Thyroid gland (tissue), 4 donors: ENCODE measurements around the gene MED17. TPM values are rescaled to one million over a fixed set of nuclear protein-coding genes. Genes with fewer than 3 reads are reported as not detected.

Experiments used
- DNase-seq, 2 donors: peaks; one replicate each; pipeline ENCODE4 v3.0.0-alpha.2; 2019
- H3K27ac ChIP-seq, 3 donors: fragments of 200-600 bp; sonication (generic); 1 replicate in 2 of 3; 2 replicates in 1 of 3; pipeline ENCODE4 v1.5.1; 2016 to 2019; ENCODE audit warnings: mild to moderate bottlenecking in 1 of 3, moderate library complexity in 1 of 3
- H3K27me3 ChIP-seq: fragments of 200-600 bp; sonication (generic); one replicate; pipeline ENCODE4 v1.5.1; 2019
- H3K36me3 ChIP-seq, 2 donors: fragments of 200-600 bp; sonication (generic); one replicate each; pipeline ENCODE4 v1.5.1; 2016 to 2019
- H3K4me1 ChIP-seq, 2 donors: fragments of 200-600 bp; sonication (generic); one replicate each; pipeline ENCODE4 v1.5.1; 2017 to 2019
- H3K4me3 ChIP-seq, 3 donors: fragments of 200-600 bp; sonication (generic); replicated peaks in 1 of 3; 1 replicate in 2 of 3; 2 replicates in 1 of 3; pipeline ENCODE4 v1.5.1; 2016; ENCODE audit warnings: mild to moderate bottlenecking in 1 of 3
- H3K9me3 ChIP-seq: fragments of 200-600 bp; sonication (generic); one replicate; pipeline ENCODE4 v1.5.1; 2017
- POLR2A ChIP-seq, 2 donors: fragments of 450-650 bp; IDR thresholded peaks; one replicate each; pipeline ENCODE4 v1.6.1; 2017; ENCODE audit warnings: antibody characterized with exemption in 2 of 2, mild to moderate bottlenecking in 2 of 2, moderate library complexity in 1 of 2
- WGBS, 2 donors: methylation state at CpG; one replicate each; pipeline ENCODE4 v1.1.5; 2017; 5-methylcytosine and 5-hydroxymethylcytosine counted together
- intact Hi-C: fragments of 100-400 bp; cut with DNase I; formaldehyde crosslinking; loops from one replicate; pipeline ENCODE4 v1.15.1; 2023
- total RNA-seq, 4 donors: library from RNA; depleted of rRNA; stranded (reverse); fragments of >200 nt; gene quantifications; one replicate each; pipeline ENCODE4 v1.2.3, GENCODE V29; 2016
- TF ChIP-seq, protein P1 (sequence below), 6 experiments: fragments of 200-600 bp in 3 of 6; fragments of 450-650 bp in 3 of 6; sonication (generic) in 3 of 6; IDR thresholded peaks; one replicate each; pipeline ENCODE4 v1.5.1; 2016 to 2019; ENCODE audit warnings: antibody characterized with exemption in 6 of 6, mild to moderate bottlenecking in 2 of 6, inconsistent platforms in 1 of 6, moderate library complexity in 1 of 6

The MED17 gene
- total RNA-seq, 4 donors from 2014 or later, result 34.6 to 56.3 (median 35.4) TPM

DNA sequence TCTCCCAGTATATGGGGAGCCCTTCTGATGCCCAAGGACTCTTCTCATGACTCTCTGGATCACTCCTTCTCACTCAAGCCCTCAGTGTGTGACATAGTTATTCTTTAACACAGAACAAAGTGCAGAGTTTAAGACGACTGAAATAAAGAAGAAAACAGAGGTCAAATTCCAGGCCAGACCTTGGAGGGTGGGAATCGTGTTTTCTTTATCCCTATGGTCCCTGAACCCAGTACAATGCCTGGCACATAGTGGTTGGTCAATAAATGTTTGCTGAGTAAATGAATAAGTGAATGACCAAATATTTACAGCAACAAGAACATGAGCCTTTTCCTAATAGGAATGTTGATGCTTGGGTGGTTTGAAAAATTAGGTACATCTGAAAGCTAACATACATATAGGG, 37.5 kb downstream of the MED17 start:
- DNase-seq, result no peak
- Histone ChIP-seq H3K4me3 (no peak overlapping the region), H3K36me3 (no peaks in the 10 kb centered on the region), H3K27me3 (no peaks in the 10 kb centered on the region), H3K4me1 (no peaks in the 10 kb centered on the region), H3K9me3 (no peaks in the 10 kb centered on the region), H3K27ac (no peak overlapping the region)
- TF ChIP-seq POLR2A (IDR thresholded peaks at IDR 0.05), result no peak
- TF ChIP-seq, protein P1, sequence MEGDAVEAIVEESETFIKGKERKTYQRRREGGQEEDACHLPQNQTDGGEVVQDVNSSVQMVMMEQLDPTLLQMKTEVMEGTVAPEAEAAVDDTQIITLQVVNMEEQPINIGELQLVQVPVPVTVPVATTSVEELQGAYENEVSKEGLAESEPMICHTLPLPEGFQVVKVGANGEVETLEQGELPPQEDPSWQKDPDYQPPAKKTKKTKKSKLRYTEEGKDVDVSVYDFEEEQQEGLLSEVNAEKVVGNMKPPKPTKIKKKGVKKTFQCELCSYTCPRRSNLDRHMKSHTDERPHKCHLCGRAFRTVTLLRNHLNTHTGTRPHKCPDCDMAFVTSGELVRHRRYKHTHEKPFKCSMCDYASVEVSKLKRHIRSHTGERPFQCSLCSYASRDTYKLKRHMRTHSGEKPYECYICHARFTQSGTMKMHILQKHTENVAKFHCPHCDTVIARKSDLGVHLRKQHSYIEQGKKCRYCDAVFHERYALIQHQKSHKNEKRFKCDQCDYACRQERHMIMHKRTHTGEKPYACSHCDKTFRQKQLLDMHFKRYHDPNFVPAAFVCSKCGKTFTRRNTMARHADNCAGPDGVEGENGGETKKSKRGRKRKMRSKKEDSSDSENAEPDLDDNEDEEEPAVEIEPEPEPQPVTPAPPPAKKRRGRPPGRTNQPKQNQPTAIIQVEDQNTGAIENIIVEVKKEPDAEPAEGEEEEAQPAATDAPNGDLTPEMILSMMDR (IDR thresholded peaks at IDR 0.05), result no peak
- intact Hi-C loops, result no loop called here
- 31 to 45% methylated on average over 2 of the region's 2 CpGs for WGBS, 2 donors

DNA sequence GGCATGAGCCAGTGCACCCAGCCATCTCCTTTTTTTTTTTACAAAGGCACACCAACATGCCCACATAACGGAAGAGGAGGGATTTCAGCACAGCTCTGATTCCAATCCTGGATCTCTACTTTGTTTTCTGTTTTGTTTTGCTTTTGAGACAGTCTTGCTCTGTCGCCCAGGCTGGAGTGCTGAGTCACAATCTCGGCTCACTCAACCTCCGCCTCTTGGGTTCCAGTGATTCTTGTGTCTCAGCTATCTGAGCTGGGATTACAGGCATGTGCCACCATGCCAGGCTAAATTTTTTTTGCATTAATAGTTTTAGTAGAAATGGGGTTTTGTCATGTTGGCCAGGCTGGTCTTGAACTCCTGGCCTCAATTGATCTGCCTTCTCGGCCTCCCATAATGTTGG, 38.3 kb downstream of the MED17 start:
- H3K4me1 ChIP-seq, result no peaks in the 10 kb centered on the region
- H3K27ac ChIP-seq, result no peak overlapping the region
- H3K9me3 ChIP-seq, result no peaks in the 10 kb centered on the region
- intact Hi-C loops, result no loop called here
- no peak overlapping the region for H3K4me3 ChIP-seq
- H3K36me3 ChIP-seq, result no peaks in the 10 kb centered on the region
- TF ChIP-seq POLR2A (IDR thresholded peaks at IDR 0.05), result no peak
- TF ChIP-seq, protein P1 (IDR thresholded peaks at IDR 0.05), result no peak
- DNase-seq, result peak in 1 of 2 donors; percentile 40
- WGBS, 2 donors, result 73 to 84% methylated on average over 5 of the region's 5 CpGs
- H3K27me3 ChIP-seq, result no peaks in the 10 kb centered on the region

DNA sequence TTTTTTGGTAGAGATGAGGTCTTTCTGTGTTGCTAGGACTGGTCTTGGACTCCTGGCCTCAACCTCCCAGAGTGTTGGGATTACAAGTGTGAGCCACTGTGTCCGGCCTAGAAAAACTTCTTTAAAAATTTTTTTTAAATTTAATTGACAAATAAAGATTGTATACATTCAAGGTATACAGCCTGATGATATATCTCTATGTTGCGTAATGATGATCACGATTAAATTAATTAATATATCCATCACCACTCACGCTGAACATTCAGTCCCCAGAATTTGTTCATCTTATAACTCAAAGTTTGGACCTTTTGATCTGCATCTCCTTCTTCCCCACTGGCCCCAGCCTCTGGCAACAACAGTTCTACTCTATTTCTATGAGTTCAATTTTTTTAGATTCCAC, 39.1 kb downstream of the MED17 start:
- Histone ChIP-seq H3K4me1 (no peaks in the 10 kb centered on the region), H3K27me3 (no peaks in the 10 kb centered on the region), H3K4me3 (no peak overlapping the region), H3K9me3 (no peaks in the 10 kb centered on the region), H3K36me3 (no peaks in the 10 kb centered on the region), H3K27ac (no peak overlapping the region)
- no peak for TF ChIP-seq POLR2A (IDR thresholded peaks at IDR 0.05)
- TF ChIP-seq, protein P1 (IDR thresholded peaks at IDR 0.05), result no peak
- DNase-seq, result no peak
- intact Hi-C loops, result no loop called here
- WGBS, 2 donors, result 97 to 98% methylated on average over 4 of the region's 4 CpGs

DNA sequence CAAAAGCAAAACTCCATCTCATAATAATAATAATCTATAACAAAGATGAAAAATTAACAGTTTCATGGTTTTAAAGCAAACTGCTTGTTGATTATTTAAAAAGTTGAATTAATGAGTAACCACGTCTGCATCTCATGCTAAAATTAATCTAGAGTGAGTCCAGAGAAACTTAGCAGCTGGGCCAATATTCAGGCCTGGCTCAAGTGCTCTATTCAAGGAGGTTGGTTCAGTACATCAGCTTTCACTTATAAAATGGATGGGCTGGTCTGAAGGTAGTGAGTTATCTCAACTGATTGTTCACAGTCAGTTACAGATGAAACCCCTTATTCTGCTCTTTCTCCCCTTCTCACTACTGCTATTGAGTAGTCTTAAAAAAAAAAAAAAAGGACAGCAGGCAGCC, 43.3 kb downstream of the MED17 start:
- no peak overlapping the region for H3K4me3 ChIP-seq
- H3K9me3 ChIP-seq, result no peaks in the 10 kb centered on the region
- WGBS, 2 donors, result 85 to 91% methylated on average over 1 of the region's 1 CpG
- H3K27ac ChIP-seq, result no peak overlapping the region
- H3K4me1 ChIP-seq, result no peaks in the 10 kb centered on the region
- TF ChIP-seq, protein P1 (IDR thresholded peaks at IDR 0.05), result no peak
- no peak for TF ChIP-seq POLR2A (IDR thresholded peaks at IDR 0.05)
- intact Hi-C loops, result no loop called here
- no peaks in the 10 kb centered on the region for H3K27me3 ChIP-seq
- DNase-seq, result no peak
- H3K36me3 ChIP-seq, result no peaks in the 10 kb centered on the region

DNA sequence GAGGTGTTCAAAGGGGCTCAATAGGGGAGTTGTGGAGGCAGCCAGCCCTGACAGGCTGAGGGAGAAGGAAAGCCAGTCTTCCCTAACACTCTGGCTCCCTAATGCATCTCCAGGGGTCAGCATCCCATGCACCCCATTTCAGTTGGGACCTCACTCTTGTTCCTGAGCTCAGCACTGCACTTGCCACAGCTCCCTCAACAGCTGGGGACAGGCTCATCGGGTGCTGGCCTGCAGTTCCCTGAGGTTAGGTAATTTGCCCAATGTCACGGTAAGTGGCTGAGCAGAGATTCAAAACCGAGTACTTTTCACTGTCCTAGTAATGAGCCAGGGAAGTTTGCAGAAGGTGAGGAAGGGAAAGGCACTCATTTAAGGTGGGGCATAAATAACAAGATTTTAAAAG, 45.5 kb downstream of the MED17 start:
- WGBS, 2 donors, result 73% methylated on average over 3 of the region's 3 CpGs
- Histone ChIP-seq H3K36me3 (no peaks in the 10 kb centered on the region), H3K27me3 (no peaks in the 10 kb centered on the region), H3K4me3 (no peak overlapping the region), H3K9me3 (no peaks in the 10 kb centered on the region), H3K27ac (no peak overlapping the region), H3K4me1 (no peaks in the 10 kb centered on the region)
- no peak for TF ChIP-seq POLR2A (IDR thresholded peaks at IDR 0.05)
- TF ChIP-seq, protein P1 (IDR thresholded peaks at IDR 0.05), result no peak
- no peak for DNase-seq
- intact Hi-C loops, result no loop called here
